ENCODE measurements around the gene OSBPL7. TPM values are rescaled to one million over a fixed set of nuclear protein-coding genes. Genes with fewer than 3 reads are reported as not detected.

The OSBPL7 gene
- total RNA-seq, 1 experiment from 2014 or later: 9.1 TPM

GRCh38 chr17:47851764-47852112, 30.1 kb upstream of the OSBPL7 start:
- in situ Hi-C loops (cut with HindIII; ENCODE audit: low pct_unique_long_range_greater_than_20kb, low sequenced_read_pairs): no loop called here
- H3K4me3 ChIP-seq (ENCODE audit: low read depth in 2 of 2, low read length in 2 of 2): no peak overlapping the region
- H3K9me3 ChIP-seq (ENCODE audit: control insufficient read depth, insufficient read depth, low read depth, low read length): no peaks in the 10 kb centered on the region
- H3K36me3 ChIP-seq (ENCODE audit: control insufficient read depth, insufficient read depth, low read length): no peaks in the 10 kb centered on the region
- peaks cover 22% of the 10 kb centered on the region for H3K27me3 ChIP-seq (ENCODE audit: control insufficient read depth, insufficient read depth, low read length)
- BruUV-seq (replicated peaks): no TSS peak
- ATAC-seq (no peak), DNase-seq (ENCODE audit: low read depth, low spot score) (no peak)
- CTCF ChIA-PET: no interaction called here
- H3K27ac ChIP-seq (ENCODE audit: low read length): no peak overlapping the region
- peaks cover 3% of the 10 kb centered on the region; the same call in 1 of the 2 replicates for H3K4me1 ChIP-seq (ENCODE audit: control insufficient read depth, insufficient read depth, low read length)
- POLR2A ChIA-PET: no interaction called here
- TF ChIP-seq TCF7L2 (IDR thresholded peaks at IDR 0.05; ENCODE audit: low read depth, low read length): no peak
- no peak for TF ChIP-seq CTCF (IDR thresholded peaks at IDR 0.05)
- TF ChIP-seq POLR2AphosphoS5 (IDR thresholded peaks at IDR 0.05; ENCODE audit: low read depth, low read length): no peak
- TF ChIP-seq SIN3A (IDR thresholded peaks at IDR 0.05; ENCODE audit: borderline replicate concordance, insufficient read depth, low read depth, low read length): no peak
- TF ChIP-seq REST (IDR thresholded peaks at IDR 0.05; ENCODE audit: insufficient read depth in 1 of 2, low read depth in 2 of 2, low read length in 1 of 2): no peak
- intact Hi-C loops (cut with micrococcal nuclease; ENCODE audit: unreplicated experiment): no loop called here

- H3K27me3 ChIP-seq (ENCODE audit: control insufficient read depth, insufficient read depth, low read length): peaks cover 22% of the 10 kb centered on the region
- H3K27ac ChIP-seq (ENCODE audit: low read length): no peak within 1 kb of the TSS; the same call in 1 of the 2 replicates
- ChIA-PET POLR2A (interaction anchor here (0.7 kb wide), 1 partner anchor 28 kb away, joined by 3 read pairs; no protein-coding TSS in a partner anchor), CTCF (interaction anchor here (1.0 to 1.8 kb wide), 2 partner anchors 10 to 39 kb away, joined by 3 to 6 read pairs; partner anchors contain the start of gene SCRN2)
- peaks cover 3% of the 10 kb centered on the region; the same call in 1 of the 2 replicates for H3K4me1 ChIP-seq (ENCODE audit: control insufficient read depth, insufficient read depth, low read length)
- no peaks in the 10 kb centered on the region for H3K9me3 ChIP-seq (ENCODE audit: control insufficient read depth, insufficient read depth, low read depth, low read length)
- DNase-seq (ENCODE audit: low read depth, low spot score): no peak
- peak within 1 kb of the TSS; percentile 34 to 40 for H3K4me3 ChIP-seq (ENCODE audit: low read depth in 2 of 2, low read length in 2 of 2)
- BruUV-seq (replicated peaks): no TSS peak
- intact Hi-C loops (cut with micrococcal nuclease; ENCODE audit: unreplicated experiment): no loop called here
- no peak for TF ChIP-seq TCF7L2 (IDR thresholded peaks at IDR 0.05; ENCODE audit: low read depth, low read length)
- TF ChIP-seq CTCF (IDR thresholded peaks at IDR 0.05): peak; percentile 49; the same call in 1 of the 2 replicates
- no peaks in the 10 kb centered on the region for H3K36me3 ChIP-seq (ENCODE audit: control insufficient read depth, insufficient read depth, low read length)
- in situ Hi-C loops (cut with HindIII; ENCODE audit: low pct_unique_long_range_greater_than_20kb, low sequenced_read_pairs): no loop called here
- peak; percentile 93 for ATAC-seq
These were observed 29.3 kb upstream of the OSBPL7 start, which contains the start of gene SP6 for GRCh38 chr17:47850692-47851573. SP6 (minus strand) TSS chr17:47851163; CDS start chr17:47848429, 2,734 bp downstream.

Measured in Panc1 (cell line).